Heart right ventricle (tissue), 16 donors: ENCODE measurements around the gene ZBTB46. TPM values are rescaled to one million over a fixed set of nuclear protein-coding genes. Genes with fewer than 3 reads are reported as not detected.
A peak's percentile ranks its signal among the peaks of the same experiment; 100 is the strongest.

Experiments
- ATAC-seq, 8 donors: fragments of 200-7000 bp; cut with Tn5 transposase; one replicate each; pipeline ENCODE4 v1.9.1; 2020; ENCODE audit warnings: mild to moderate bottlenecking in 8 of 8, moderate library complexity in 8 of 8, moderate number of reproducible peaks in 1 of 8
- DNase-seq, 2 donors: peaks; one replicate each; pipeline ENCODE4 v3.0.0-alpha.2; 2020
- H3K27ac ChIP-seq, 10 donors: fragments of 200-600 bp; sonication (generic) in 2 of 10; one replicate each; pipeline versions ENCODE4 v1.5.0 to v1.8.0; 2020 to 2022; ENCODE audit warnings: mild to moderate bottlenecking in 3 of 10
- H3K27me3 ChIP-seq, 7 donors: fragments of 200-600 bp; one replicate each; pipeline ENCODE4 v1.8.0; 2021 to 2022; ENCODE audit warnings: mild to moderate bottlenecking in 2 of 7
- H3K36me3 ChIP-seq, 9 donors: fragments of 200-600 bp; sonication (generic) in 1 of 9; one replicate each; pipeline versions ENCODE4 v1.5.0 to v1.8.0; 2020 to 2022; ENCODE audit warnings: mild to moderate bottlenecking in 2 of 9
- H3K4me1 ChIP-seq, 9 donors: fragments of 200-600 bp; sonication (generic) in 1 of 9; one replicate each; pipeline versions ENCODE4 v1.5.0 to v1.8.0; 2020 to 2022; ENCODE audit warnings: mild to moderate bottlenecking in 4 of 9
- H3K4me3 ChIP-seq, 10 donors: fragments of 200-600 bp; sonication (generic) in 2 of 10; one replicate each; pipeline versions ENCODE4 v1.5.0 to v1.8.0; 2020 to 2022; ENCODE audit warnings: mild to moderate bottlenecking in 7 of 10, moderate library complexity in 2 of 10
- H3K9me3 ChIP-seq, 11 donors: fragments of 200-600 bp in 10 of 11; sonication (generic) in 2 of 11; one replicate each; pipeline versions ENCODE4 v1.5.0 to v1.8.0; 2013 to 2022; ENCODE audit warnings: mild to moderate bottlenecking in 2 of 11, control low read depth in 1 of 11, moderate library complexity in 1 of 11
- WGBS, 2 donors: extraction: QIAGEN DNeasy Blood & Tissue Kit; methylation state at CpG; one replicate each; pipeline ENCODE4 v1.1.7; 2013; ENCODE audit warnings: inconsistent platforms in 1 of 2; 5-methylcytosine and 5-hydroxymethylcytosine counted together
- intact Hi-C, 10 donors: fragments of 100-400 bp; cut with DNase I; formaldehyde crosslinking; loops; one replicate each; pipeline versions ENCODE4 v1.11.1 to v1.14.2; 2022
- polyA plus RNA-seq, 2 donors: library from polyadenylated mRNA; stranded (reverse); fragments of 200-250 nt; gene quantifications; one replicate each; pipeline ENCODE4 v1.2.3, GENCODE V29; 2013
- total RNA-seq, 10 donors: library from RNA; stranded (reverse); fragmentation: NEBNext Ultra II Directional in 3 of 10; extraction: Animal tissue kit (Norgen Biotek cat#: 25700) in 3 of 10; gene quantifications; one replicate each; pipeline versions ENCODE4 v1.2.1 to v1.2.4, GENCODE V29; 2021 to 2023
- TF ChIP-seq, protein P1 (sequence below), 9 donors: fragments of 200-600 bp; sonication (generic) in 2 of 9; IDR thresholded peaks; one replicate each; pipeline versions ENCODE4 v1.5.0 to v1.8.0; 2021 to 2022; ENCODE audit warnings: antibody characterized with exemption in 9 of 9, mild to moderate bottlenecking in 5 of 9, moderate library complexity in 1 of 9
- donor health status: Arrhythmogenic right ventricular cardiomyopathy.
- donor health status: ischemic (EF 13 %, LVEDD 7.1; RV severe dilation, severe dysfunction).
- donor health status: healthy with polysubstance abuse.
- donor health status: DM: no; HTN: yes; CAD: no.
- donor health status: DM: no; HTN: no; CAD: no.
- donor health status: ischemic (EF 25% LVEDD 6.9; RV normal size, moderate dysfunction).
- donor health status: ischemic (EF 25% LVEDD 5.7; RV mildly dilated, moderate dysfunction).
- donor health status: healthy.
- donor health status: DM: yes; HTN: yes; CAD: no.
- donor health status: Ischemic cardiomyopathy.
- donor health status: ischemic (EF 35%, LVEDD 5.7; RV mildly dilated, moderate dysfunction).
- donor health status: nonischemic (EF 11% LVEDD 7.7; RV severe dilation, severe dysfunction).
- donor health status: DM: yes; HTN: yes; CAD: no.
- donor health status: PGD.
- donor health status: ischemic (EF 29% LVEDD 5.4; RV normal size, mild dysfunction).
- donor health status: nonischemic (EF 23%, LVEDD 6.1; RV moderate dilation, normal function).

ZBTB46 gene
- total and polyA plus RNA-seq, 12 donors = 5.6 to 25.4 (median 14.4) TPM

DNA sequence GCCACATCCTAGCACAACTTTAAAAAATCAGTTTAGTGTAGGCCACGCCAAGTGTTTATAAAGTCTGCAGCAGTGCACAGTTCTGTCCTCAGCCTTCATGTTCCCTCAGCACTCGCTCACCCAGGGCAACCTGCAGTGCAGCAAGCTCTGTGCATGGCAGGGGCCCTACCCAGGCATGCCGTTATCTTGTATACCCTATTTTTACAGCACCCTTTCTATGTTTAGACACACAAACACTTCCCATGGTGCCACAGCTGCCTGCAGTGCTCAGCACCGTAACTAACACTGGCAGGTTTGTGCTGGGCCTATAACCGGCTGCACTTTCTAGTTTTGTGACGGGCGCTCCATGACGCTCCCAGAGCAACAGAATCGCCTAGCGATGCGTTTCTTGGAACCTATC is 43.8 kb downstream of the ZBTB46 start:
- Histone ChIP-seq H3K4me3 (peak overlapping the region in 4 of 10 donors; percentile 17 to 31 (median 27)), H3K27ac (peak overlapping the region; percentile 65 to 95 (median 86)), H3K9me3 (no peaks in the 10 kb centered on the region), H3K27me3 (no peaks in the 10 kb centered on the region), H3K4me1 (peaks cover 28 to 76% (median 60%) of the 10 kb centered on the region in 9 donors), H3K36me3 (peaks cover 0 to 55% (median 21%) of the 10 kb centered on the region in 9 donors)
- TF ChIP-seq, protein P1, sequence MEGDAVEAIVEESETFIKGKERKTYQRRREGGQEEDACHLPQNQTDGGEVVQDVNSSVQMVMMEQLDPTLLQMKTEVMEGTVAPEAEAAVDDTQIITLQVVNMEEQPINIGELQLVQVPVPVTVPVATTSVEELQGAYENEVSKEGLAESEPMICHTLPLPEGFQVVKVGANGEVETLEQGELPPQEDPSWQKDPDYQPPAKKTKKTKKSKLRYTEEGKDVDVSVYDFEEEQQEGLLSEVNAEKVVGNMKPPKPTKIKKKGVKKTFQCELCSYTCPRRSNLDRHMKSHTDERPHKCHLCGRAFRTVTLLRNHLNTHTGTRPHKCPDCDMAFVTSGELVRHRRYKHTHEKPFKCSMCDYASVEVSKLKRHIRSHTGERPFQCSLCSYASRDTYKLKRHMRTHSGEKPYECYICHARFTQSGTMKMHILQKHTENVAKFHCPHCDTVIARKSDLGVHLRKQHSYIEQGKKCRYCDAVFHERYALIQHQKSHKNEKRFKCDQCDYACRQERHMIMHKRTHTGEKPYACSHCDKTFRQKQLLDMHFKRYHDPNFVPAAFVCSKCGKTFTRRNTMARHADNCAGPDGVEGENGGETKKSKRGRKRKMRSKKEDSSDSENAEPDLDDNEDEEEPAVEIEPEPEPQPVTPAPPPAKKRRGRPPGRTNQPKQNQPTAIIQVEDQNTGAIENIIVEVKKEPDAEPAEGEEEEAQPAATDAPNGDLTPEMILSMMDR (IDR thresholded peaks at IDR 0.05) = no peak
- ATAC-seq (peak; percentile 72 to 92 (median 86)), DNase-seq (peak; percentile 49 to 59)
- intact Hi-C loops = loop anchor here (1.0 to 10.0 kb wide), 7 partner anchors 35 to 187 kb away; partner anchors contain the start of genes ABHD16B (in 6 of the 10), TPD52L2 (in 4 of the 10) and SAMD10 (in 2 of the 10)
- 46 to 59% methylated on average over 11 of the region's 11 CpGs for WGBS, 2 donors

- H3K36me3 ChIP-seq = peaks cover 0 to 58% (median 21%) of the 10 kb centered on the region in 9 donors
- H3K9me3 ChIP-seq = no peaks in the 10 kb centered on the region
- H3K4me1 ChIP-seq = peaks cover 20 to 61% (median 45%) of the 10 kb centered on the region in 9 donors
- WGBS, 2 donors = 64 to 68% methylated on average over 14 of the region's 14 CpGs
- intact Hi-C loops = loop anchor here in 9 of 10 donors (2.0 to 10.0 kb wide), 6 partner anchors 37 to 189 kb away; partner anchors contain the start of genes ABHD16B (in 6 of the 9), TPD52L2 (in 5 of the 9) and SAMD10 (in 2 of the 9)
- TF ChIP-seq, protein P1 (IDR thresholded peaks at IDR 0.05) = no peak
- no peak for ATAC-seq
- DNase-seq = no peak
- H3K27ac ChIP-seq = peak overlapping the region in 8 of 10 donors; percentile 52 to 95 (median 80)
- no peaks in the 10 kb centered on the region for H3K27me3 ChIP-seq
- H3K4me3 ChIP-seq = no peak overlapping the region
Measured at GRCh38 chr20:63785691-63786131, 45.4 kb downstream of the ZBTB46 start.

GRCh38 chr20:63783970-63784369 is 47.1 kb downstream of the ZBTB46 start:
- intact Hi-C loops = loop anchor here in 6 of 10 donors (2.0 to 10.0 kb wide), 4 partner anchors 81 to 191 kb away; partner anchors contain the start of genes TPD52L2 (in 3 of the 6), ABHD16B (in 2 of the 6) and SAMD10 (in 2 of the 6)

GRCh38 chr20:63782521-63782971 is 48.5 kb downstream of the ZBTB46 start:
- Histone ChIP-seq H3K27me3 (no peaks in the 10 kb centered on the region), H3K9me3 (no peaks in the 10 kb centered on the region), H3K4me1 (peaks cover 3 to 29% (median 20%) of the 10 kb centered on the region in 9 donors), H3K36me3 (peaks cover 0 to 29% (median under 1%) of the 10 kb centered on the region in 9 donors), H3K4me3 (no peak overlapping the region), H3K27ac (no peak overlapping the region)
- no peak for DNase-seq
- intact Hi-C loops = loop anchor here in 5 of 10 donors (5.0 to 10.0 kb wide), 3 partner anchors 82 to 192 kb away; partner anchors contain the start of genes ABHD16B (in 2 of the 5), SAMD10 (in 2 of the 5) and TPD52L2 (in 2 of the 5)
- ATAC-seq = no peak
- 90 to 92% methylated on average over 12 of the region's 12 CpGs for WGBS, 2 donors
- TF ChIP-seq, protein P1 (IDR thresholded peaks at IDR 0.05) = no peak

More at GRCh38 chr20:63783970-63784369, 47.1 kb downstream of the ZBTB46 start:
- ATAC-seq (no peak), DNase-seq (no peak)
- Histone ChIP-seq H3K4me1 (peaks cover 14 to 43% (median 33%) of the 10 kb centered on the region in 9 donors), H3K36me3 (peaks cover 0 to 41% (median 5%) of the 10 kb centered on the region in 9 donors), H3K27ac (peak overlapping the region in 1 of 10 donors; percentile 30), H3K9me3 (no peaks in the 10 kb centered on the region), H3K27me3 (no peaks in the 10 kb centered on the region), H3K4me3 (no peak overlapping the region)
- TF ChIP-seq, protein P1 (IDR thresholded peaks at IDR 0.05) = no peak
- WGBS, 2 donors = 76 to 82% methylated on average over 16 of the region's 16 CpGs
